Brain microvascular endothelial cell (primary cell): ENCODE measurements around the gene PERP.

ENCODE experiments used
- DNase-seq: peaks from one replicate; pipeline ENCODE4 v3.0.0-alpha.2; 2020
- H3K27ac ChIP-seq: fragments of 250-450 bp; sonication (Bioruptor Pico); 2 replicates; pipeline ENCODE4 v1.5.1; 2020; ENCODE audit warnings: mild to moderate bottlenecking, moderate library complexity
- H3K27me3 ChIP-seq: fragments of 250-450 bp; sonication (Bioruptor Pico); replicated peaks from 2 replicates; pipeline ENCODE4 v1.5.1; 2020; ENCODE audit warnings: mild to moderate bottlenecking
- H3K36me3 ChIP-seq: fragments of 250-450 bp; sonication (Bioruptor Pico); replicated peaks from 2 replicates; pipeline ENCODE4 v1.5.1; 2020; ENCODE audit warnings: mild to moderate bottlenecking
- H3K4me3 ChIP-seq: 2 replicates; pipeline ENCODE4 v1.5.1; 2011; ENCODE audit warnings: low read depth, mild to moderate bottlenecking, control low read depth, low read length, moderate library complexity
- CTCF ChIP-seq: IDR thresholded peaks from 2 replicates; pipeline ENCODE4 v1.5.1; 2011; ENCODE audit warnings: low read depth, mild to moderate bottlenecking, moderate library complexity, low read length, control low read depth, inconsistent platforms; ENCODE audit errors: missing control alignments
- in situ Hi-C: cut with HindIII; loops from 2 replicates; pipeline ENCODE4 v1.10.0; 2017; ENCODE audit warnings: low sequenced_read_pairs, low pct_ligation_motif_present

The PERP gene

GRCh38 chr6:138092686-138093085, 14.5 kb downstream of the PERP start:
- no peaks in the 10 kb centered on the region for H3K27me3 ChIP-seq
- no peak for DNase-seq
- TF ChIP-seq CTCF: no peak
- no peaks in the 10 kb centered on the region for H3K36me3 ChIP-seq
- H3K4me3 ChIP-seq: no peak overlapping the region
- in situ Hi-C loops: no loop called here
- no peak overlapping the region for H3K27ac ChIP-seq

DNA sequence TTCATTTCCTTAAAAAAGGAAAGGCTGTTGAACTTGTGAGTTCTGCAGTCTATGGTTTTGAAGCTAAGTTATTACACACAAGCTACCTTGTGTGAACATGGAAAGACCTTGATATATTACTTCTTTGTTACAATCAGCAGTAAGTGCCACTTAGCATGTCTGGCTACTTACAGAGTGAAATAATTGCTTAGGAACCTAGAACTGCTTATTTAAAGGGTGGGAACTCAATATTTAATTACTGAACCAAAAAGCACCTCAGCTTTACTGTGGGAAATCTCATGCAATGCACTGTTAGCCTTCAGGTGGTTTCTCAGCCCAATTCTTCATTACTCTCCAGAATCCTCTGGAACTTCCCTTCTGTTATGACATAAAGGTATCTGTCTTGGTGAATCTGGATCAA, 17.9 kb downstream of the PERP start:
- no peaks in the 10 kb centered on the region for H3K27me3 ChIP-seq
- H3K36me3 ChIP-seq: no peaks in the 10 kb centered on the region
- no peak overlapping the region for H3K4me3 ChIP-seq
- H3K27ac ChIP-seq: no peak overlapping the region
- no peak for TF ChIP-seq CTCF
- in situ Hi-C loops: no loop called here
- no peak for DNase-seq

- Histone ChIP-seq H3K36me3 (no peaks in the 10 kb centered on the region), H3K4me3 (no peak overlapping the region), H3K27me3 (no peaks in the 10 kb centered on the region), H3K27ac (peak overlapping the region; percentile 81)
- in situ Hi-C loops: no loop called here
- no peak for TF ChIP-seq CTCF
- peak; percentile 73 for DNase-seq
Observed at GRCh38 chr6:138088326-138088762, 18.9 kb downstream of the PERP start.

- peak; percentile 22 for DNase-seq
- in situ Hi-C loops: no loop called here
- no peaks in the 10 kb centered on the region for H3K36me3 ChIP-seq
- no peaks in the 10 kb centered on the region for H3K27me3 ChIP-seq
- peak overlapping the region; percentile 29 for H3K27ac ChIP-seq
- TF ChIP-seq CTCF: no peak
- no peak overlapping the region for H3K4me3 ChIP-seq
Observed at GRCh38 chr6:138087593-138088325, 19.5 kb downstream of the PERP start.

GRCh38 chr6:138086573-138087196, 20.5 kb downstream of the PERP start:
- in situ Hi-C loops: no loop called here
- no peak overlapping the region for H3K4me3 ChIP-seq

More at GRCh38 chr6:138086573-138087196, 20.5 kb downstream of the PERP start:
- no peak for TF ChIP-seq CTCF
- H3K36me3 ChIP-seq: no peaks in the 10 kb centered on the region
- H3K27ac ChIP-seq: no peak overlapping the region
- H3K27me3 ChIP-seq: no peaks in the 10 kb centered on the region
- peak; percentile 51 for DNase-seq
